Liver (tissue), 9 donors: Measurements from ENCODE around the gene ZNF398. TPM values are rescaled to one million over a fixed set of nuclear protein-coding genes. Genes with fewer than 3 reads are reported as not detected.

Experiments
- DNase-seq: peaks from one replicate; pipeline ENCODE4 v3.0.0-alpha.2; 2017; ENCODE audit warnings: low spot score
- H3K27ac ChIP-seq, 2 donors: one replicate each; pipeline ENCODE4 v1.7.0; 2013; ENCODE audit warnings: inconsistent platforms in 2 of 2, low read length in 2 of 2, control low read depth in 1 of 2, low read depth in 1 of 2, mild to moderate bottlenecking in 1 of 2
- H3K27me3 ChIP-seq, 4 donors: one replicate each; pipeline versions ENCODE4 v1.6.1 to v1.7.0; 2013; ENCODE audit warnings: low read length in 3 of 4, inconsistent platforms in 1 of 4, mild to moderate bottlenecking in 1 of 4, moderate library complexity in 1 of 4; ENCODE audit not compliant: control insufficient read depth in 4 of 4, insufficient read depth in 4 of 4
- H3K36me3 ChIP-seq, 4 donors: one replicate each; pipeline versions ENCODE4 v1.6.1 to v1.7.0; 2013; ENCODE audit warnings: low read length in 3 of 4, mild to moderate bottlenecking in 3 of 4, low read depth in 1 of 4, moderate library complexity in 1 of 4; ENCODE audit not compliant: control insufficient read depth in 4 of 4, insufficient read depth in 3 of 4
- H3K4me1 ChIP-seq, 4 donors: one replicate each; pipeline versions ENCODE4 v1.6.1 to v1.7.0; 2013; ENCODE audit warnings: low read length in 3 of 4, mild to moderate bottlenecking in 3 of 4, moderate library complexity in 1 of 4; ENCODE audit not compliant: control insufficient read depth in 4 of 4, insufficient read depth in 4 of 4
- H3K4me3 ChIP-seq, 3 donors: one replicate each; pipeline versions ENCODE4 v1.6.1 to v1.7.0; 2013; ENCODE audit warnings: low read length in 3 of 3, control low read depth in 1 of 3, low read depth in 1 of 3, mild to moderate bottlenecking in 1 of 3
- H3K9ac ChIP-seq, 2 donors: one replicate each; pipeline ENCODE4 v1.7.0; 2013; ENCODE audit warnings: low read length in 2 of 2, mild to moderate bottlenecking in 2 of 2, moderate library complexity in 2 of 2, control low read depth in 1 of 2, low read depth in 1 of 2
- H3K9me3 ChIP-seq, 4 donors: one replicate each; pipeline versions ENCODE4 v1.6.1 to v1.7.0; 2013; ENCODE audit warnings: low read length in 3 of 4; ENCODE audit not compliant: control insufficient read depth in 4 of 4
- ATF3 ChIP-seq: IDR thresholded peaks from 2 replicates; pipeline ENCODE4 v1.6.1; 2016; ENCODE audit warnings: antibody characterized with exemption
- EGR1 ChIP-seq, 2 donors: IDR thresholded peaks; 2 replicates each; pipeline ENCODE4 v1.6.1; 2016 to 2018; ENCODE audit warnings: antibody characterized with exemption in 2 of 2, low read depth in 2 of 2
- FOXA2 ChIP-seq: IDR thresholded peaks from 2 replicates; pipeline ENCODE4 v1.6.1; 2016; ENCODE audit warnings: antibody characterized with exemption
- GABPA ChIP-seq, 2 donors: IDR thresholded peaks in 1 of 2; conservative IDR thresholded peaks in 1 of 2; 2 replicates each; pipeline ENCODE4 v1.6.1; 2016; ENCODE audit warnings: antibody characterized with exemption in 2 of 2, mild to moderate bottlenecking in 1 of 2, moderate library complexity in 1 of 2
- HNF4A ChIP-seq, 2 donors: conservative IDR thresholded peaks; 2 replicates each; pipeline ENCODE4 v1.6.1; 2016; ENCODE audit warnings: antibody characterized with exemption in 2 of 2, mild to moderate bottlenecking in 2 of 2
- HNF4G ChIP-seq: IDR thresholded peaks from 2 replicates; pipeline ENCODE4 v1.6.1; 2016; ENCODE audit warnings: antibody characterized with exemption
- JUND ChIP-seq, 2 donors: IDR thresholded peaks; 2 replicates each; pipeline ENCODE4 v1.6.1; 2016; ENCODE audit warnings: antibody characterized with exemption in 2 of 2
- RAD21 ChIP-seq, 2 donors: IDR thresholded peaks; 2 replicates each; pipeline ENCODE4 v1.6.1; 2016; ENCODE audit warnings: antibody characterized with exemption in 2 of 2, mild to moderate bottlenecking in 2 of 2
- TAF1 ChIP-seq: conservative IDR thresholded peaks from 2 replicates; pipeline ENCODE4 v1.6.1; 2016; ENCODE audit warnings: antibody characterized with exemption, mild to moderate bottlenecking
- WGBS: extraction: QIAGEN DNeasy Blood & Tissue Kit; methylation state at CpG from one replicate; pipeline ENCODE4 v1.1.7; 2013; 5-methylcytosine and 5-hydroxymethylcytosine counted together
- polyA plus RNA-seq, 2 donors: library from polyadenylated mRNA; stranded (reverse) in 1 of 2; unstranded in 1 of 2; fragments of 200-250 nt in 1 of 2; fragments of >200 nt in 1 of 2; fragmentation: Nextera tagmentation in 1 of 2; extraction: Ambion mirVana in 1 of 2; gene quantifications; one replicate each; pipeline versions ENCODE4 v1.2.1 to v1.2.3, GENCODE V29; 2013 to 2015
- total RNA-seq, 2 donors: library from RNA; depleted of rRNA; stranded (reverse); fragments of >200 nt; gene quantifications; one replicate each; pipeline ENCODE4 v1.2.3, GENCODE V29; 2014
- TF ChIP-seq, protein P1 (sequence below): fragments of 150-350 bp; IDR thresholded peaks from 2 replicates; pipeline ENCODE4 v1.5.1; 2017; ENCODE audit warnings: improper control_type of control experiment, low read depth, low read length; ENCODE audit not compliant: missing input control
- TF ChIP-seq, protein P2 (sequence below): IDR thresholded peaks from 2 replicates; pipeline ENCODE4 v1.6.1; 2016; ENCODE audit warnings: antibody characterized with exemption
- TF ChIP-seq, protein P3 (sequence below): IDR thresholded peaks from 2 replicates; pipeline ENCODE4 v1.6.1; 2016; ENCODE audit warnings: antibody characterized with exemption, mild to moderate bottlenecking
- TF ChIP-seq, protein P4 (sequence below): IDR thresholded peaks from 2 replicates; pipeline ENCODE4 v1.6.1; 2016; ENCODE audit warnings: antibody characterized with exemption
- donor health status: healthy.
- donor health status: healthy.
- donor health status: healthy.
- donor health status: healthy.
- donor health status: healthy.

Gene ZNF398, protein sequence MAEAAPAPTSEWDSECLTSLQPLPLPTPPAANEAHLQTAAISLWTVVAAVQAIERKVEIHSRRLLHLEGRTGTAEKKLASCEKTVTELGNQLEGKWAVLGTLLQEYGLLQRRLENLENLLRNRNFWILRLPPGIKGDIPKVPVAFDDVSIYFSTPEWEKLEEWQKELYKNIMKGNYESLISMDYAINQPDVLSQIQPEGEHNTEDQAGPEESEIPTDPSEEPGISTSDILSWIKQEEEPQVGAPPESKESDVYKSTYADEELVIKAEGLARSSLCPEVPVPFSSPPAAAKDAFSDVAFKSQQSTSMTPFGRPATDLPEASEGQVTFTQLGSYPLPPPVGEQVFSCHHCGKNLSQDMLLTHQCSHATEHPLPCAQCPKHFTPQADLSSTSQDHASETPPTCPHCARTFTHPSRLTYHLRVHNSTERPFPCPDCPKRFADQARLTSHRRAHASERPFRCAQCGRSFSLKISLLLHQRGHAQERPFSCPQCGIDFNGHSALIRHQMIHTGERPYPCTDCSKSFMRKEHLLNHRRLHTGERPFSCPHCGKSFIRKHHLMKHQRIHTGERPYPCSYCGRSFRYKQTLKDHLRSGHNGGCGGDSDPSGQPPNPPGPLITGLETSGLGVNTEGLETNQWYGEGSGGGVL
- total RNA-seq (1 to 10 TPM; 6.3 to 7.8 TPM), polyA plus RNA-seq (1 to 10 TPM; 1.5 to 2.6 TPM)

GRCh38 chr7:149147072-149147751 is at the start of gene ZNF398:
ZNF398 (plus strand) TSS chr7:149147453; CDS start chr7:149147743, 290 bp downstream.
- Histone ChIP-seq H3K4me1 (peaks cover 0 to 14% (median 8%) of the 10 kb centered on the region in 4 donors), H3K27ac (peak within 1 kb of the TSS; percentile 92 to 94), H3K4me3 (peak within 1 kb of the TSS; percentile 88 to 97 (median 95)), H3K27me3 (no peaks in the 10 kb centered on the region), H3K9ac (peak within 1 kb of the TSS; percentile 86 to 96), H3K36me3 (no peaks in the 10 kb centered on the region), H3K9me3 (no peaks in the 10 kb centered on the region)
- DNase-seq, result peak; percentile 90
- under 1% methylated on average over 79 of the region's 79 CpGs for WGBS
- no peak for TF ChIP-seq ATF3
- TF ChIP-seq, protein P1, sequence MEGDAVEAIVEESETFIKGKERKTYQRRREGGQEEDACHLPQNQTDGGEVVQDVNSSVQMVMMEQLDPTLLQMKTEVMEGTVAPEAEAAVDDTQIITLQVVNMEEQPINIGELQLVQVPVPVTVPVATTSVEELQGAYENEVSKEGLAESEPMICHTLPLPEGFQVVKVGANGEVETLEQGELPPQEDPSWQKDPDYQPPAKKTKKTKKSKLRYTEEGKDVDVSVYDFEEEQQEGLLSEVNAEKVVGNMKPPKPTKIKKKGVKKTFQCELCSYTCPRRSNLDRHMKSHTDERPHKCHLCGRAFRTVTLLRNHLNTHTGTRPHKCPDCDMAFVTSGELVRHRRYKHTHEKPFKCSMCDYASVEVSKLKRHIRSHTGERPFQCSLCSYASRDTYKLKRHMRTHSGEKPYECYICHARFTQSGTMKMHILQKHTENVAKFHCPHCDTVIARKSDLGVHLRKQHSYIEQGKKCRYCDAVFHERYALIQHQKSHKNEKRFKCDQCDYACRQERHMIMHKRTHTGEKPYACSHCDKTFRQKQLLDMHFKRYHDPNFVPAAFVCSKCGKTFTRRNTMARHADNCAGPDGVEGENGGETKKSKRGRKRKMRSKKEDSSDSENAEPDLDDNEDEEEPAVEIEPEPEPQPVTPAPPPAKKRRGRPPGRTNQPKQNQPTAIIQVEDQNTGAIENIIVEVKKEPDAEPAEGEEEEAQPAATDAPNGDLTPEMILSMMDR, result peak; percentile 82

DNA sequence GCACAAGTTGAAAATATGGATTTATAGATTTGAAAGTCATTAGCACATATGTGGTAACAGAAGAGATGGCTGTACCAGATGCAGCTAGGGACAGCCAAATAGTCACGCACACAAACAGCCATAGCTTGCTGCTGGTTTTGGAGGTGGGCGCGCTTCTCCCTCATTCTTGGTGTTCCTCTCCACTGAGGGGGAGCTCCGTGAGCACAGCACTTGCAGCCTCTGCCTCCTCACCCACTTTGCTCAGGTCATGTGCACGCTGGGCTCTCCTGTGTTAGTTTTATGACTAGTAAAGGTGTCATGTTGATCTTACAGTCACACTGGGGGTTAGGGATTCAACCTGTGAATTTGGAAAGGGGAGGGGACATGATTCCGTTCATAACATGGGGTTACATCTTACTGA is 48.2 kb upstream of the ZNF398 start:
- H3K4me1 ChIP-seq, result no peaks in the 10 kb centered on the region
- DNase-seq, result no peak
- H3K9ac ChIP-seq, result no peak overlapping the region
- 93% methylated on average over 6 of the region's 6 CpGs for WGBS
- H3K4me3 ChIP-seq, result no peak overlapping the region
- H3K27me3 ChIP-seq, result no peaks in the 10 kb centered on the region
- TF ChIP-seq ATF3 (no peak), HNF4G (no peak), TAF1 (no peak), HNF4A (conservative IDR thresholded peaks at IDR 0.05) (no peak), GABPA (IDR thresholded peaks at IDR 0.05 in 1 of 2, conservative IDR thresholded peaks at IDR 0.05 in 1 of 2) (no peak), JUND (IDR thresholded peaks at IDR 0.05) (no peak), RAD21 (IDR thresholded peaks at IDR 0.05) (no peak), FOXA2 (no peak), EGR1 (IDR thresholded peaks at IDR 0.05; ENCODE audit: low read depth in 2 of 2) (no peak)
- TF ChIP-seq, protein P1, result no peak
- TF ChIP-seq, protein P2, sequence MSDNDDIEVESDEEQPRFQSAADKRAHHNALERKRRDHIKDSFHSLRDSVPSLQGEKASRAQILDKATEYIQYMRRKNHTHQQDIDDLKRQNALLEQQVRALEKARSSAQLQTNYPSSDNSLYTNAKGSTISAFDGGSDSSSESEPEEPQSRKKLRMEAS, result no peak
- TF ChIP-seq, protein P3, sequence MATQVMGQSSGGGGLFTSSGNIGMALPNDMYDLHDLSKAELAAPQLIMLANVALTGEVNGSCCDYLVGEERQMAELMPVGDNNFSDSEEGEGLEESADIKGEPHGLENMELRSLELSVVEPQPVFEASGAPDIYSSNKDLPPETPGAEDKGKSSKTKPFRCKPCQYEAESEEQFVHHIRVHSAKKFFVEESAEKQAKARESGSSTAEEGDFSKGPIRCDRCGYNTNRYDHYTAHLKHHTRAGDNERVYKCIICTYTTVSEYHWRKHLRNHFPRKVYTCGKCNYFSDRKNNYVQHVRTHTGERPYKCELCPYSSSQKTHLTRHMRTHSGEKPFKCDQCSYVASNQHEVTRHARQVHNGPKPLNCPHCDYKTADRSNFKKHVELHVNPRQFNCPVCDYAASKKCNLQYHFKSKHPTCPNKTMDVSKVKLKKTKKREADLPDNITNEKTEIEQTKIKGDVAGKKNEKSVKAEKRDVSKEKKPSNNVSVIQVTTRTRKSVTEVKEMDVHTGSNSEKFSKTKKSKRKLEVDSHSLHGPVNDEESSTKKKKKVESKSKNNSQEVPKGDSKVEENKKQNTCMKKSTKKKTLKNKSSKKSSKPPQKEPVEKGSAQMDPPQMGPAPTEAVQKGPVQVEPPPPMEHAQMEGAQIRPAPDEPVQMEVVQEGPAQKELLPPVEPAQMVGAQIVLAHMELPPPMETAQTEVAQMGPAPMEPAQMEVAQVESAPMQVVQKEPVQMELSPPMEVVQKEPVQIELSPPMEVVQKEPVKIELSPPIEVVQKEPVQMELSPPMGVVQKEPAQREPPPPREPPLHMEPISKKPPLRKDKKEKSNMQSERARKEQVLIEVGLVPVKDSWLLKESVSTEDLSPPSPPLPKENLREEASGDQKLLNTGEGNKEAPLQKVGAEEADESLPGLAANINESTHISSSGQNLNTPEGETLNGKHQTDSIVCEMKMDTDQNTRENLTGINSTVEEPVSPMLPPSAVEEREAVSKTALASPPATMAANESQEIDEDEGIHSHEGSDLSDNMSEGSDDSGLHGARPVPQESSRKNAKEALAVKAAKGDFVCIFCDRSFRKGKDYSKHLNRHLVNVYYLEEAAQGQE, result no peak
- TF ChIP-seq, protein P4, sequence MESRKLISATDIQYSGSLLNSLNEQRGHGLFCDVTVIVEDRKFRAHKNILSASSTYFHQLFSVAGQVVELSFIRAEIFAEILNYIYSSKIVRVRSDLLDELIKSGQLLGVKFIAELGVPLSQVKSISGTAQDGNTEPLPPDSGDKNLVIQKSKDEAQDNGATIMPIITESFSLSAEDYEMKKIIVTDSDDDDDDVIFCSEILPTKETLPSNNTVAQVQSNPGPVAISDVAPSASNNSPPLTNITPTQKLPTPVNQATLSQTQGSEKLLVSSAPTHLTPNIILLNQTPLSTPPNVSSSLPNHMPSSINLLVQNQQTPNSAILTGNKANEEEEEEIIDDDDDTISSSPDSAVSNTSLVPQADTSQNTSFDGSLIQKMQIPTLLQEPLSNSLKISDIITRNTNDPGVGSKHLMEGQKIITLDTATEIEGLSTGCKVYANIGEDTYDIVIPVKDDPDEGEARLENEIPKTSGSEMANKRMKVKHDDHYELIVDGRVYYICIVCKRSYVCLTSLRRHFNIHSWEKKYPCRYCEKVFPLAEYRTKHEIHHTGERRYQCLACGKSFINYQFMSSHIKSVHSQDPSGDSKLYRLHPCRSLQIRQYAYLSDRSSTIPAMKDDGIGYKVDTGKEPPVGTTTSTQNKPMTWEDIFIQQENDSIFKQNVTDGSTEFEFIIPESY, result no peak
- H3K27ac ChIP-seq, result no peak overlapping the region
- no peaks in the 10 kb centered on the region for H3K9me3 ChIP-seq
- H3K36me3 ChIP-seq, result no peaks in the 10 kb centered on the region
